HG02870 (cell line): ENCODE measurements around the gene PIK3R4.

Source experiments
- ATAC-seq: cut with Tn5 transposase; IDR thresholded peaks from one replicate; pipeline ENCODE4 v1.9.1; 2021; ENCODE audit warnings: mild to moderate bottlenecking, moderate library complexity; ENCODE audit not compliant: unreplicated experiment

Gene PIK3R4

DNA sequence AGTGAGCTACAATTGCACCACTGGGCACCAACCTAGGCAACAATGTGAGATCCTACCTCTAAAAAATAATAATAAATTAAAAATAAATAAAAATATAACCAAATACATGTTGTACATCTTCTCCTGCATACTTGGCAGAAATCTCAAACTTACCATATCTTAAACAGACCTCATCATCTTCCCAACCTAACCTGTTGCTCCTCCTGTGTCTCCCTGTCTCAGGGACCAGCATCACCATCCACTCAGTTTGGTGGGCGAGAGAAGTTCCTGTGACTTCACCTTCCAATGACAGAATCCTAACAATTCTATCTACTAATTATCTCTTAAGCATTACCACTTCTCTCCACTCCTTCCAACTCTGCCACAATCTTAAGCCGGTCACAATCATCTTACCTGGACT is 3.3 kb downstream of the PIK3R4 start:
- no peak for ATAC-seq

DNA sequence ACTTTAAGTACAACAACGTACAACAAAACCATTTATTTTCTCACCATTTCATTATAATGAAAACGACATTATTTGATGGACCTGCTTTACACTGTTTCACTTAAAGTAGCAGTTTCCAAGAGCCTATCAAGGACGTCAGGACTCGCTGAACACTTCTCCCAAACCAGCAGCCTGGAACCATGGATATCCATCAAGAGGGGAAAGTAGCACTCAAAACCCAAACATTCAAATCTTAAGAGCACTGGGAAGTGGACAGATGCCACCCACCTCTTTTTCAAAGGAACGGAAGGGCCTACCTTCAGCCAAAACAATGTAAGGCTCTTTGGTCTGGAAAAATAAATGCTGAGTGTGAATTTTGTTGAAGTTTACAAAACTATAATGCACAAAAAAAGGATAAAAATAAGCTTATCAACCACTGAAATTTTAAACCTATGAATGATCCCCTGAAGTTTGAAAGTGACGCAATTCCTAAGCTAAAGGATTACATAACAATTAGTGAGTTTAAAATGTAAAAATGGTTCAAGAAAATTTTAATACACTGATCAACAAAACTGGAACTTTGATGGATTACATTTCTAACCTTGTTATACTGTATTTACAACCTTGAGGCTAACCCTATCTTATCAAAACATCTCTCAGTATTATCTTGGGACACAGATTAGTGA is 4.6 kb downstream of the PIK3R4 start:
- no peak for ATAC-seq

- no peak for ATAC-seq
Measured at GRCh38 chr3:130739848-130740247, 6.8 kb downstream of the PIK3R4 start.

DNA sequence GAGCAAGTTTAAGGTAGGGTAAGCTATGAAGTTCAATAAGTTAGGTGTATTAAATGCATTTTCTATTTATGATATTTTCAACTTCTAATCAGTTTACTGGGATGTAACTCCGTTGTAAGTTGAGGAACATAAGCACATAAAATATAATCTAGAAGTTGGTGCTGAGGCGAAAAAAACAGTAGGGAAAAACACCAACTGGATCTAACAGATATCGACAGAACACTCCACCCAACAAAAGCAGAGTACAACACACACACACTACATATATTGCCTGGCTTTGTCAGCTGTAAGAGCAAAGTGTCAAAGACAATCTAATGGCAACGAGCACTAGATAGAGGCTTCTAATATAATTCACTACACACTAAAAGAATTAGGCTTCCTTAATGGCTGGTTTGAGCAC is 8.4 kb downstream of the PIK3R4 start:
- no peak for ATAC-seq

- no peak for ATAC-seq
Measured at GRCh38 chr3:130737622-130738021, 9.0 kb downstream of the PIK3R4 start.

- ATAC-seq: no peak
Measured at GRCh38 chr3:130733236-130733875, 13.3 kb downstream of the PIK3R4 start.

- no peak for ATAC-seq
Measured at GRCh38 chr3:130732501-130732900, 14.1 kb downstream of the PIK3R4 start.

GRCh38 chr3:130731817-130732216 is 14.8 kb downstream of the PIK3R4 start:
- no peak for ATAC-seq

- no peak for ATAC-seq
Measured at GRCh38 chr3:130729154-130729553, 17.5 kb downstream of the PIK3R4 start.

- ATAC-seq: no peak
Measured at GRCh38 chr3:130728037-130728436, 18.6 kb downstream of the PIK3R4 start.

DNA sequence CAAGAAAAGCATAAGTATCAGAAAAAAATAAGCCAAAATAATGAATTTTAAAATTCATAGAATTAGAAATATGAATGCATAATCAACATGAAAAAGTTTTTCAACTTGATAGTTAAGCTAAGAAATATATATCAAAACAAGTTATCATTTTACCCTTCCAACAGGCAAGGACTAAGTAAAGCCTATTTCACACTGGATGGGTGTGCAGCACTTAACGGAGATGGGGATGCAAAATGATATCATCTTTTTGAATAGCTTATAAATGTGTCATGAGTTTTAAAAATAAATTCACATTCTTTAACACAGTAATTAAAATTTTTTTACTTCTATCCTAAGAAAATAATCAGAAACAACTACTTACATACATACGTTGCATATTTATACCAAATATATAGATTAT is 20.9 kb downstream of the PIK3R4 start:
- ATAC-seq: no peak

- ATAC-seq: no peak
Measured at GRCh38 chr3:130715616-130716015, 31.0 kb downstream of the PIK3R4 start.

DNA sequence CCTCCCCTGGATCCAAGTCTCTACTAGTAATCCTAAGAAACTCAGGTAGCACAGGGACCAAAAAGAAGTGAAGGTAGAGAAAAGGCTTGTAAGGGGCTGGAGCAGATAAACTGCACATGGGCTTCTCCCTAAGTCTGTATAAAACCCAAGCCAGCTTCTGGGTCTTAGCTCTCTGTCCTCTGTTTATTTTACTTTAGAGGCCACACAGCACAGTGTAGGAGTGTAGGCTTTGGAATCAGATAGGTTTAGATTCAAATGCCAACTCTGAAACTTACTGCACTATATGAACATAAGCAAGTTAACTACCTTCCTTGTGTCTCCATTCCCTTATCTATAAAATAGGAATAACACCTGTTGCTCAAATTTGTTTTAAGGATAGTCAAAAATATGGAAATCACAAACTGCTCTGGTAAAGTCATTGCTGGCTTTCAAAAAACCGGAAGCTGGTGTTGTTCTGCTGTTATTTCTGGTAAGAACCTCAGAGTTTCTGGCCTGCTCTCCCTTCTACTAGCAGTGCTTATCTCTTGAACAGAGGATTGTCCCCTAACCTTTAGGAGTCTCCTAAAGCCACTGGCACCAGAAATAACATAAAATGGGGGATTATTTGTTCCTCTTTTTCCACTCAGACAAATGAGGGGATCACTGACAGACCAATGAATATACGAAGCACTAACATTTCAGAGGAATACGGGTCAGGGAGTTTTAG is 33.8 kb downstream of the PIK3R4 start:
- no peak for ATAC-seq

- no peak for ATAC-seq
Measured at GRCh38 chr3:130711565-130712324, 34.9 kb downstream of the PIK3R4 start.

- ATAC-seq: no peak
Measured at GRCh38 chr3:130709671-130710070, 37.0 kb downstream of the PIK3R4 start.

- no peak for ATAC-seq
Measured at GRCh38 chr3:130707902-130708601, 38.6 kb downstream of the PIK3R4 start.

DNA sequence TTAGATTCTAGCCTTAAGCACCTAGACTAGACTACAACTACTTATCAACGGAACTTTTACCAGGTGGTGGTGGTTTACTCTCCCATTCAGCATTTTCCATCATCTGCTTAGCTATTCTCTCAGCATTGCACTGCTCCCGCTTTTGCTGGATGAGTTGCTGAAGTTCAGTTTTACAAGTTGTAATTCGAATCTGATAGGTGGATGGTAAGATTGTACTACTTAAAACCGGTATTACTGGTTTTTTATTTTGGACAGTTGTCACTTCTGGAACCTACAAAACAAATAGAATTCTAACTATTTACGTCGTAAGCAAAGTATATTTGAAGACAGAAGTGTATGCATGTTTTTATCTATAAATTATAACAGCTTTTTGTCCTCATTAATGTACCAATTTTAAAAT is 41.1 kb downstream of the PIK3R4 start:
- ATAC-seq: no peak

DNA sequence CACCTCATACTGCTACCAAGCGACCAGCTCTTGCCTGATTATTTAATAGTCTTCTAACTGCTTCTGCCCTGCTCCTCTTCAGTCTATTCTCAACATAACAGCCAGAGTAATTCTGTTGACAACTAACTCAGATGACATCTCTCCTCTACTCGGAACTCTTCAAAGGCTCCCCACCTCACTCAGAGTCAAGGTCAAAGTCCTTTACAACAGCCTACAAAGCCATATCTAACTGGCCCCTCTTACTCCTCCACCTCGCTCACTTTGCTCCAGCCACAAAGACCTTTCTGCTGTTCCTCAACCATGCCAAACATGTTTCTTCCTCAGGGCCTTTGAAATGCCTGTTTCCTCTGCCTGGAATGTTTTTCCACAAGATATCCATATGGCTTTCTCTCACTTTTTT is 43.6 kb downstream of the PIK3R4 start:
- ATAC-seq: no peak

DNA sequence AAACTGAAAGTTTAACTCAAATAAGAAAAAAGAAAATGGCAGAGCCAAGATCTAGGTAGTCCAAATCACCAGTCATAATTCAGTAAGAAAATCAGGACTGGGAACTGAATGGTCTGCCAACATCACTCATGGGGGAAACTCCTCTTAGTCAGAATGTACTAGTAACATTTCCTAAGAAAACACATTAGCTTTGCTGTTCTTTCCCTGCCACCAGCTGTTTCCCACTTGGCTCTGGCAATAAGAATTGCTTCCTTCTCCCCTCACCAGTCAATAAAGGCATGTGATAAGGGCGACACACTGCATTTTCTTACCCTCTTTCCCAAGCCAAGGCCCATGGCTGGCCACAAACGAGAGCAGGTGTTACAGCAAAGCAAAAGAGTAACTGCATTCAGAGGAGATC is 46.1 kb downstream of the PIK3R4 start:
- ATAC-seq: no peak

GRCh38 chr3:130699765-130700164 is 46.9 kb downstream of the PIK3R4 start:
- no peak for ATAC-seq

- ATAC-seq: no peak
Measured at GRCh38 chr3:130693314-130693713, 53.3 kb downstream of the PIK3R4 start.
